NK-92 (cell line): ENCODE results near the gene RYR2.

Experiments used
- DNase-seq: peaks from one replicate; lab custom pipeline; 2025; ENCODE audit not compliant: unreplicated experiment; lab: John Stamatoyannopoulos, UW

Gene RYR2

GRCh38 chr1:237416924-237417655 is 375.1 kb downstream of the RYR2 start:
- no peak for DNase-seq

- DNase-seq: no peak
Measured at GRCh38 chr1:237428809-237429208, 386.8 kb downstream of the RYR2 start.

GRCh38 chr1:237429252-237429651 is 387.3 kb downstream of the RYR2 start:
- DNase-seq: no peak

GRCh38 chr1:237431448-237431847 is 389.5 kb downstream of the RYR2 start:
- DNase-seq: no peak

- DNase-seq: no peak
Measured at GRCh38 chr1:237440346-237440745, 398.4 kb downstream of the RYR2 start.

GRCh38 chr1:237444120-237444790 is 402.3 kb downstream of the RYR2 start:
- no peak for DNase-seq

- DNase-seq: no peak
Measured at GRCh38 chr1:237448042-237448441, 406.1 kb downstream of the RYR2 start.

GRCh38 chr1:237457573-237457972 is 415.6 kb downstream of the RYR2 start:
- no peak for DNase-seq

- no peak for DNase-seq
Measured at GRCh38 chr1:237467320-237467719, 425.3 kb downstream of the RYR2 start.

- no peak for DNase-seq
Measured at GRCh38 chr1:237470712-237471338, 428.8 kb downstream of the RYR2 start.

- no peak for DNase-seq
Measured at GRCh38 chr1:237471377-237471776, 429.4 kb downstream of the RYR2 start.

- DNase-seq: no peak
Measured at GRCh38 chr1:237471956-237472355, 430.0 kb downstream of the RYR2 start.

GRCh38 chr1:237473854-237474253 is 431.9 kb downstream of the RYR2 start:
- DNase-seq: no peak

GRCh38 chr1:237478082-237478481 is 436.1 kb downstream of the RYR2 start:
- DNase-seq: no peak

GRCh38 chr1:237478842-237479241 is 436.9 kb downstream of the RYR2 start:
- DNase-seq: no peak

- DNase-seq: no peak
Measured at GRCh38 chr1:237482777-237483176, 440.8 kb downstream of the RYR2 start.

GRCh38 chr1:237492359-237492758 is 450.4 kb downstream of the RYR2 start:
- no peak for DNase-seq

GRCh38 chr1:237500566-237500965 is 458.6 kb downstream of the RYR2 start:
- DNase-seq: no peak

- no peak for DNase-seq
Measured at GRCh38 chr1:237503292-237503691, 461.3 kb downstream of the RYR2 start.

GRCh38 chr1:237507005-237507404 is 465.0 kb downstream of the RYR2 start:
- no peak for DNase-seq

- no peak for DNase-seq
Measured at GRCh38 chr1:237509748-237510147, 467.8 kb downstream of the RYR2 start.

- DNase-seq: no peak
Measured at GRCh38 chr1:237525102-237525501, 483.1 kb downstream of the RYR2 start.
